B cell (primary cell): ENCODE measurements around the gene UMODL1. TPM values are rescaled to one million over a fixed set of nuclear protein-coding genes. Genes with fewer than 3 reads are reported as not detected.

Experiments
- ATAC-seq: fragments of 200-7000 bp; cut with Tn5 transposase; one replicate; pipeline ENCODE4 v1.10.0; 2021; ENCODE audit warnings: low read depth, mild to moderate bottlenecking, moderate number of reproducible peaks, moderate library complexity
- CTCF ChIA-PET: fragments of 350-600 bp; sonication (Branson Sonifier 250); formaldehyde crosslinking; loops from one replicate; lab custom pipeline; 2021; ENCODE audit warnings: antibody characterized with exemption, inconsistent platforms; lab: Charles Lee
- POLR2A ChIA-PET: fragments of 350-600 bp; sonication (Branson Sonifier 250); formaldehyde crosslinking; loops from one replicate; lab custom pipeline; 2021; ENCODE audit warnings: antibody characterized with exemption; lab: Charles Lee
- DNase-seq: peaks from one replicate; pipeline ENCODE4 v3.0.0; 2013
- H2AFZ ChIP-seq: 2 replicates; pipeline ENCODE4 v1.6.1; 2012; ENCODE audit warnings: mild to moderate bottlenecking, low read depth, low read length; ENCODE audit not compliant: insufficient read depth, poor library complexity, severe bottlenecking
- H3K27ac ChIP-seq, 2 donors: 1 replicate in 1 of 2; 2 replicates in 1 of 2; pipeline ENCODE4 v1.5.1; 2012 to 2013; ENCODE audit warnings: low read length in 2 of 2, mild to moderate bottlenecking in 2 of 2, moderate library complexity in 1 of 2
- H3K27me3 ChIP-seq, 4 experiments: fragments of 200-600 bp in 1 of 4; sonication (generic) in 1 of 4; replicated peaks in 1 of 4; 1 replicate in 2 of 4; 2 replicates in 2 of 4; pipeline versions ENCODE4 v1.6.1 to v1.7.0; 2013 to 2016; ENCODE audit warnings: low read length in 3 of 4, mild to moderate bottlenecking in 2 of 4, mixed read lengths in 1 of 4, moderate library complexity in 1 of 4; ENCODE audit not compliant: insufficient read depth in 4 of 4, control insufficient read depth in 3 of 4; ENCODE audit errors: control extremely low read depth in 1 of 4
- H3K36me3 ChIP-seq, 2 experiments: replicated peaks in 1 of 2; 1 replicate in 1 of 2; 2 replicates in 1 of 2; pipeline versions ENCODE4 v1.6.1 to v1.7.1; 2013; ENCODE audit warnings: low read length in 1 of 2; ENCODE audit not compliant: insufficient read depth in 2 of 2, control insufficient read depth in 1 of 2; ENCODE audit errors: control extremely low read depth in 1 of 2, extremely low read depth in 1 of 2
- H3K4me1 ChIP-seq, 2 donors: fragments of 200-600 bp in 1 of 2; sonication (generic) in 1 of 2; 1 replicate in 1 of 2; 2 replicates in 1 of 2; pipeline versions ENCODE4 v1.5.1 to v1.6.1; 2013 to 2017; ENCODE audit warnings: low read length in 2 of 2; ENCODE audit not compliant: control insufficient read depth in 2 of 2, insufficient read depth in 2 of 2
- H3K4me2 ChIP-seq: replicated peaks from 2 replicates; pipeline ENCODE3; 2012; ENCODE audit warnings: mild to moderate bottlenecking, low read depth, low read length; ENCODE audit not compliant: poor library complexity, severe bottlenecking
- H3K4me3 ChIP-seq, 5 experiments: fragments of 200-600 bp in 1 of 5; sonication (generic) in 1 of 5; 1 replicate in 3 of 5; 2 replicates in 2 of 5; pipeline versions ENCODE4 v1.5.1 to v1.7.0; 2011 to 2016; ENCODE audit warnings: low read length in 4 of 5, mild to moderate bottlenecking in 4 of 5, low read depth in 2 of 5, control low read depth in 1 of 5, moderate library complexity in 1 of 5; ENCODE audit not compliant: insufficient read depth in 1 of 5; ENCODE audit errors: control extremely low read depth in 1 of 5, extremely low read depth in 1 of 5
- H3K79me2 ChIP-seq: fragments of 200-600 bp; sonication (generic); one replicate; pipeline ENCODE4 v1.6.0; 2016; ENCODE audit warnings: low read length; ENCODE audit not compliant: control insufficient read depth, insufficient read depth
- H3K9ac ChIP-seq: fragments of 200-600 bp; sonication (generic); 2 replicates; pipeline ENCODE4 v1.6.1; 2017; ENCODE audit warnings: mild to moderate bottlenecking, low read length, moderate library complexity
- H3K9me3 ChIP-seq, 3 donors: one replicate each; pipeline versions ENCODE4 v1.6.1 to v1.7.1; 2013; ENCODE audit warnings: low read length in 2 of 3; ENCODE audit not compliant: control insufficient read depth in 2 of 3, insufficient read depth in 1 of 3; ENCODE audit errors: control extremely low read depth in 1 of 3
- H4K20me1 ChIP-seq: 2 replicates; pipeline ENCODE4 v1.6.0; 2012; ENCODE audit warnings: mild to moderate bottlenecking, low read length; ENCODE audit not compliant: insufficient read depth, control insufficient read depth, poor library complexity, severe bottlenecking
- H3K27ac Mint-ChIP-seq: one replicate; pipeline ENCODE4 v1.8.0; 2021; ENCODE audit warnings: mixed read lengths
- H3K27me3 Mint-ChIP-seq: one replicate; pipeline ENCODE4 v1.8.0; 2021; ENCODE audit warnings: mixed read lengths
- H3K4me1 Mint-ChIP-seq: one replicate; pipeline ENCODE4 v1.8.0; 2021; ENCODE audit warnings: mixed read lengths
- H3K4me3 Mint-ChIP-seq: one replicate; pipeline ENCODE4 v1.8.0; 2021; ENCODE audit warnings: mixed read lengths
- H3K9me3 Mint-ChIP-seq: one replicate; pipeline ENCODE4 v1.8.0; 2022; ENCODE audit warnings: mixed read lengths; ENCODE audit not compliant: insufficient read depth
- EZH2 ChIP-seq: IDR thresholded peaks from 2 replicates; pipeline ENCODE4 v1.6.1; 2012; ENCODE audit warnings: borderline replicate concordance, low read depth, mild to moderate bottlenecking, moderate library complexity, low read length; ENCODE audit not compliant: insufficient read depth, poor library complexity, severe bottlenecking
- WGBS: methylation state at CpG from one replicate; pipeline ENCODE4 v1.1.5; 2013; ENCODE audit warnings: missing lambda C conversion rate; ENCODE audit not compliant: insufficient coverage; 5-methylcytosine and 5-hydroxymethylcytosine counted together
- intact Hi-C: fragments of 100-400 bp; cut with micrococcal nuclease; formaldehyde crosslinking; loops from one replicate; pipeline ENCODE4 v1.10.0; 2022
- polyA plus RNA-seq: library from polyadenylated mRNA; depleted of rRNA; stranded (reverse); fragments of >200 nt; gene quantifications from 2 replicates; pipeline ENCODE4 v1.2.3, GENCODE V29; 2012
- total RNA-seq, 2 donors: library from RNA; stranded (reverse); fragments of 120-200 nt in 1 of 2; gene quantifications; 1 replicate in 1 of 2; 2 replicates in 1 of 2; pipeline versions ENCODE4 v1.2.3 to v1.2.4, GENCODE V29; 2013 to 2022
- TF ChIP-seq, protein P1 (sequence below): fragments of 200-600 bp; IDR thresholded peaks from one replicate; pipeline ENCODE4 v1.8.0; 2022; ENCODE audit warnings: antibody characterized with exemption, mild to moderate bottlenecking

UMODL1 gene
- total and polyA plus RNA-seq, 2 donors (not counting 1 experiment from before 2014, with no cell fraction given): 0.10 to 0.49 TPM

DNA sequence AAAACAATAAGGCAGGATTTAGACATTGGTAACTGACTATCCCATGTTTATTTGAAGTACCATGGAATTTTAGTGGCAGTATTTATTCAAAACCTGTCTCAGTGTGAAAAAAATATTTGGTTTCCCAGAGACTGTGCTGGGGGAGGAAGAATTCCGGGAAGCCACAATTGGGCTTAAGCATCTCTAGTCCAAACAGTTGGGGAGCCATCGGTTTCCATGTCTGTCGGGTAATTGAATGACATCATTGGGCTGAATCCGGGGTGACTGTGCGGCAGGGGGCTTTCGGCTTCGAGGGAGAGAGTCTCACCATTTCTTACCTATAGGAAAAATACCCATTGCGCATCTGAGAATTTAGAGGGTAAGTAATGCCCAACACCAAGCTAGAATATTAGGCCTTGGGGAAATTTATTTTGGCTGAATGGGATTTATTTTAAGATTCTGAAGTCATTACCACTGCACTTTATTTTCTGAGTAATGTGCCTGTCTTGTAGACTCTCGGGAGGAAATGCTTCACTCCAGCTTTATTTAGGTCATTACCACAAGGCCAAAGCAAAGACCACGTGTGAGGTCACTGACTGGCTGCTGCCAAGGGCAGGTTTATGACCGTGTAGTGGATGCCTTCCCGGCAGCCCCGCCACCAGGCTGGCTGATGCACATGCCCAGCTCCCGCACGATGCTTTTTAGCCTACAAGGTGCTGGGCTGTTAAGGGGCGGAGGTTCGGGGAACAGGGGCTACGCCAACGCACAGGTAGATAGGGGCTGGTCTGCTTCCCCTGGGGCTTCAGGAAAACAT is 23.1 kb upstream of the UMODL1 start:
- no peak overlapping the region for H2AFZ ChIP-seq
- Mint-ChIP-seq H3K4me3 (no peak overlapping the region), H3K27me3 (no peaks in the 10 kb centered on the region), H3K27ac (no peak overlapping the region), H3K9me3 (no peaks in the 10 kb centered on the region), H3K4me1 (peaks cover 2% of the 10 kb centered on the region)
- no peak overlapping the region for H3K27ac ChIP-seq
- H3K79me2 ChIP-seq: no peaks in the 10 kb centered on the region
- no peaks in the 10 kb centered on the region for H3K36me3 ChIP-seq
- CTCF ChIA-PET: interaction anchor here (1.3 kb wide), 1 partner anchor 127 kb away, joined by 3 read pairs; no protein-coding TSS in a partner anchor
- H3K9me3 ChIP-seq: no peaks in the 10 kb centered on the region
- WGBS: 81% methylated on average over 13 of the region's 19 CpGs
- no peak overlapping the region for H3K4me3 ChIP-seq
- no peak overlapping the region for H3K9ac ChIP-seq
- POLR2A ChIA-PET: no interaction called here
- intact Hi-C loops: no loop called here
- ATAC-seq (no peak), DNase-seq (no peak)
- TF ChIP-seq EZH2: no peak
- TF ChIP-seq, protein P1, sequence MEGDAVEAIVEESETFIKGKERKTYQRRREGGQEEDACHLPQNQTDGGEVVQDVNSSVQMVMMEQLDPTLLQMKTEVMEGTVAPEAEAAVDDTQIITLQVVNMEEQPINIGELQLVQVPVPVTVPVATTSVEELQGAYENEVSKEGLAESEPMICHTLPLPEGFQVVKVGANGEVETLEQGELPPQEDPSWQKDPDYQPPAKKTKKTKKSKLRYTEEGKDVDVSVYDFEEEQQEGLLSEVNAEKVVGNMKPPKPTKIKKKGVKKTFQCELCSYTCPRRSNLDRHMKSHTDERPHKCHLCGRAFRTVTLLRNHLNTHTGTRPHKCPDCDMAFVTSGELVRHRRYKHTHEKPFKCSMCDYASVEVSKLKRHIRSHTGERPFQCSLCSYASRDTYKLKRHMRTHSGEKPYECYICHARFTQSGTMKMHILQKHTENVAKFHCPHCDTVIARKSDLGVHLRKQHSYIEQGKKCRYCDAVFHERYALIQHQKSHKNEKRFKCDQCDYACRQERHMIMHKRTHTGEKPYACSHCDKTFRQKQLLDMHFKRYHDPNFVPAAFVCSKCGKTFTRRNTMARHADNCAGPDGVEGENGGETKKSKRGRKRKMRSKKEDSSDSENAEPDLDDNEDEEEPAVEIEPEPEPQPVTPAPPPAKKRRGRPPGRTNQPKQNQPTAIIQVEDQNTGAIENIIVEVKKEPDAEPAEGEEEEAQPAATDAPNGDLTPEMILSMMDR: no peak
- H4K20me1 ChIP-seq: no peaks in the 10 kb centered on the region
- H3K4me1 ChIP-seq: no peaks in the 10 kb centered on the region
- no peaks in the 10 kb centered on the region for H3K27me3 ChIP-seq
- no peak overlapping the region for H3K4me2 ChIP-seq

- Histone ChIP-seq H3K9ac (no peak overlapping the region), H3K79me2 (no peaks in the 10 kb centered on the region), H3K4me2 (no peak overlapping the region), H3K27me3 (no peaks in the 10 kb centered on the region), H3K4me1 (no peaks in the 10 kb centered on the region), H3K9me3 (no peaks in the 10 kb centered on the region), H4K20me1 (no peaks in the 10 kb centered on the region), H3K36me3 (no peaks in the 10 kb centered on the region), H2AFZ (no peak overlapping the region), H3K27ac (no peak overlapping the region), H3K4me3 (no peak overlapping the region)
- H3K9me3 Mint-ChIP-seq: no peaks in the 10 kb centered on the region
- CTCF ChIA-PET: interaction anchor here (1.3 kb wide), 1 partner anchor 128 kb away, joined by 3 read pairs; no protein-coding TSS in a partner anchor
- ATAC-seq: no peak
- no peaks in the 10 kb centered on the region for H3K27me3 Mint-ChIP-seq
- 92% methylated on average over 7 of the region's 10 CpGs for WGBS
- no peak overlapping the region for H3K4me3 Mint-ChIP-seq
- TF ChIP-seq, protein P1: no peak
- no peak for TF ChIP-seq EZH2
- peaks cover 2% of the 10 kb centered on the region for H3K4me1 Mint-ChIP-seq
- POLR2A ChIA-PET: no interaction called here
- no peak overlapping the region for H3K27ac Mint-ChIP-seq
- no peak for DNase-seq
- intact Hi-C loops: no loop called here
Measured at GRCh38 chr21:42048870-42049577, 22.1 kb upstream of the UMODL1 start.
